H1 (cell line): Measurements from ENCODE around the gene DPF3. TPM values are rescaled to one million over a fixed set of nuclear protein-coding genes. Genes with fewer than 3 reads are reported as not detected.

Experiments
- CTCF ChIA-PET: fragments of 300-600 bp; sonication (Branson Sonifier 250); formaldehyde crosslinking; loops from one replicate; lab custom pipeline; 2021; ENCODE audit not compliant: partially characterized antibody; lab: Charles Lee
- POLR2A ChIA-PET: fragments of 300-600 bp; sonication (Branson Sonifier 250); formaldehyde crosslinking; loops from one replicate; lab custom pipeline; 2021; ENCODE audit warnings: inconsistent platforms; ENCODE audit not compliant: partially characterized antibody; lab: Charles Lee
- DNase-seq, 2 experiments: peaks; one replicate each; pipeline versions ENCODE4 v3.0.0 to v3.0.0-alpha.2; 2010 to 2022; ENCODE audit warnings: low spot score in 2 of 2, low read depth in 1 of 2, mixed read lengths in 1 of 2
- FAIRE-seq: peaks from 2 replicates; lab custom pipeline; 2011; peaks lifted over from hg19 to GRCh38; lab: Jason Lieb, UNC
- H2AFZ ChIP-seq: 2 replicates; pipeline ENCODE4 v1.8.1; 2012; ENCODE audit warnings: low read length, inconsistent platforms
- H2AK5ac ChIP-seq: 2 replicates; pipeline ENCODE4 v1.6.1; 2013; ENCODE audit warnings: low read depth, low read length
- H2BK120ac ChIP-seq: replicated peaks from 2 replicates; pipeline ENCODE3; 2013; ENCODE audit warnings: low read depth, low read length, inconsistent platforms
- H2BK12ac ChIP-seq: 2 replicates; pipeline ENCODE4 v1.6.1; 2013; ENCODE audit warnings: low read depth, low read length
- H2BK15ac ChIP-seq: 2 replicates; pipeline ENCODE4 v1.6.1; 2013; ENCODE audit warnings: low read length
- H2BK20ac ChIP-seq: 2 replicates; pipeline ENCODE4 v1.6.1; 2013; ENCODE audit warnings: low read length
- H2BK5ac ChIP-seq: 2 replicates; pipeline ENCODE4 v1.6.1; 2013; ENCODE audit warnings: low read depth, low read length
- H3K14ac ChIP-seq: 2 replicates; pipeline ENCODE4 v1.6.1; 2013; ENCODE audit warnings: inconsistent platforms; ENCODE audit not compliant: insufficient read length
- H3K18ac ChIP-seq: 2 replicates; pipeline ENCODE4 v1.6.1; 2013; ENCODE audit warnings: low read length; ENCODE audit errors: extremely low read depth
- H3K23ac ChIP-seq: 2 replicates; pipeline ENCODE4 v1.6.1; 2013; ENCODE audit warnings: inconsistent platforms; ENCODE audit not compliant: insufficient read length
- H3K23me2 ChIP-seq: 2 replicates; pipeline ENCODE4 v1.6.1; 2013; ENCODE audit warnings: low read depth, low read length
- H3K27ac ChIP-seq: 2 replicates; pipeline ENCODE4 v1.6.1; 2011; ENCODE audit warnings: low read depth, low read length, inconsistent platforms
- H3K27me3 ChIP-seq, 4 experiments: replicated peaks in 1 of 4; 1 replicate in 1 of 4; 2 replicates in 3 of 4; pipeline versions ENCODE4 v1.6.1 to v1.8.1; 2011 to 2013; ENCODE audit warnings: low read length in 3 of 4, mild to moderate bottlenecking in 3 of 4, inconsistent platforms in 2 of 4, mixed read lengths in 2 of 4, moderate library complexity in 1 of 4; ENCODE audit not compliant: control insufficient read depth in 3 of 4, insufficient read depth in 3 of 4; ENCODE audit errors: extremely low read depth in 1 of 4
- H3K36me3 ChIP-seq, 4 experiments: 2 replicates each; pipeline versions ENCODE4 v1.6.1 to v1.8.1; 2011 to 2013; ENCODE audit warnings: mild to moderate bottlenecking in 4 of 4, low read length in 3 of 4, moderate library complexity in 2 of 4, control low read depth in 1 of 4, inconsistent platforms in 1 of 4; ENCODE audit not compliant: insufficient read depth in 4 of 4, control insufficient read depth in 2 of 4
- H3K4ac ChIP-seq: replicated peaks from 2 replicates; pipeline ENCODE3; 2013; ENCODE audit warnings: low read length, low read depth, mixed read lengths, inconsistent platforms; ENCODE audit not compliant: insufficient read length
- H3K4me1 ChIP-seq, 4 experiments: replicated peaks in 1 of 4; 1 replicate in 1 of 4; 2 replicates in 3 of 4; pipeline versions ENCODE4 v1.6.1 to v1.8.1; 2011 to 2013; ENCODE audit warnings: low read length in 3 of 4, inconsistent platforms in 2 of 4, mixed read lengths in 1 of 4; ENCODE audit not compliant: insufficient read depth in 4 of 4, control insufficient read depth in 3 of 4
- H3K4me2 ChIP-seq, 2 experiments: 2 replicates each; pipeline versions ENCODE4 v1.6.1 to v1.8.1; 2011 to 2013; ENCODE audit warnings: low read depth in 2 of 2, low read length in 2 of 2, control low read depth in 1 of 2, inconsistent platforms in 1 of 2, mild to moderate bottlenecking in 1 of 2; ENCODE audit not compliant: insufficient read depth in 1 of 2
- H3K4me3 ChIP-seq, 4 experiments: fragments of 200-600, 300-600 bp in 1 of 4; sonication (generic), shearing (Covaris generic), sonication (Bioruptor Twin) in 1 of 4; 2 replicates each; pipeline versions ENCODE4 v1.5.1 to v1.8.1; 2011 to 2016; ENCODE audit warnings: low read length in 4 of 4, low read depth in 3 of 4, control low read depth in 2 of 4, inconsistent platforms in 2 of 4, mild to moderate bottlenecking in 2 of 4, mixed read lengths in 1 of 4, moderate library complexity in 1 of 4; ENCODE audit not compliant: insufficient read depth in 2 of 4; ENCODE audit errors: extremely low read depth in 1 of 4
- H3K56ac ChIP-seq: replicated peaks from 2 replicates; pipeline ENCODE3; 2013; ENCODE audit warnings: low read depth, mild to moderate bottlenecking, mixed read lengths, low read length, inconsistent platforms; ENCODE audit not compliant: insufficient read length
- H3K79me1 ChIP-seq: 2 replicates; pipeline ENCODE4 v1.6.1; 2013; ENCODE audit warnings: low read depth, low read length, control low read depth
- H3K79me2 ChIP-seq, 2 experiments: 2 replicates each; pipeline versions ENCODE4 v1.6.1 to v1.8.1; 2012 to 2013; ENCODE audit warnings: low read length in 2 of 2, mild to moderate bottlenecking in 2 of 2, inconsistent platforms in 1 of 2; ENCODE audit not compliant: insufficient read depth in 2 of 2, control insufficient read depth in 1 of 2
- H3K9ac ChIP-seq, 4 experiments: replicated peaks in 1 of 4; 1 replicate in 1 of 4; 2 replicates in 3 of 4; pipeline versions ENCODE4 v1.6.1 to v1.8.1; 2011 to 2013; ENCODE audit warnings: low read depth in 3 of 4, low read length in 3 of 4, control low read depth in 2 of 4, mild to moderate bottlenecking in 2 of 4, moderate library complexity in 2 of 4, inconsistent platforms in 1 of 4; ENCODE audit errors: extremely low read depth in 1 of 4
- H3K9me3 ChIP-seq, 2 experiments: 2 replicates each; pipeline versions ENCODE4 v1.6.1 to v1.8.1; 2012 to 2013; ENCODE audit warnings: mild to moderate bottlenecking in 2 of 2, moderate library complexity in 2 of 2, control low read depth in 1 of 2, inconsistent platforms in 1 of 2, low read depth in 1 of 2, low read length in 1 of 2, mixed read lengths in 1 of 2; ENCODE audit not compliant: insufficient read depth in 2 of 2
- H4K20me1 ChIP-seq, 2 experiments: replicated peaks in 1 of 2; 2 replicates each; pipeline versions ENCODE3 to v1.8.1; 2011 to 2013; ENCODE audit warnings: inconsistent platforms in 2 of 2, low read length in 2 of 2, mild to moderate bottlenecking in 1 of 2; ENCODE audit not compliant: insufficient read depth in 2 of 2, control insufficient read depth in 1 of 2
- H4K5ac ChIP-seq: 2 replicates; pipeline ENCODE4 v1.6.1; 2013; ENCODE audit warnings: low read length, low read depth, mixed read lengths, inconsistent platforms; ENCODE audit not compliant: insufficient read length
- H4K8ac ChIP-seq: 2 replicates; pipeline ENCODE4 v1.8.0; 2013; ENCODE audit warnings: mild to moderate bottlenecking, moderate library complexity, low read length, inconsistent platforms; ENCODE audit not compliant: insufficient read depth; ENCODE audit errors: extremely low read depth
- H4K91ac ChIP-seq: replicated peaks from 2 replicates; pipeline ENCODE3; 2013; ENCODE audit warnings: low read length, mixed read lengths, inconsistent platforms; ENCODE audit not compliant: insufficient read length
- ATF2 ChIP-seq: IDR thresholded peaks from 2 replicates; pipeline ENCODE4 v1.6.1; 2012; ENCODE audit warnings: low read length, inconsistent platforms
- CBX5 ChIP-seq: fragments of 300-800, 300-1000 bp; sonication (generic); IDR thresholded peaks from 2 replicates; pipeline ENCODE4 v1.7.1; 2016; ENCODE audit warnings: antibody characterized with exemption, low read length, low read depth
- CBX8 ChIP-seq: fragments of 300-800, 300-1000 bp; sonication (generic); IDR thresholded peaks from 2 replicates; pipeline ENCODE4 v1.7.1; 2016; ENCODE audit warnings: low read depth, low read length, borderline replicate concordance
- EZH2 ChIP-seq: fragments of 200-600 bp; sonication (generic); IDR thresholded peaks from 2 replicates; pipeline ENCODE4 v1.7.1; 2012; ENCODE audit warnings: low read depth, mild to moderate bottlenecking, moderate library complexity, low read length, inconsistent platforms; ENCODE audit not compliant: severe bottlenecking
- JUN ChIP-seq: IDR thresholded peaks from 2 replicates; pipeline ENCODE4 v1.6.1; 2011; ENCODE audit warnings: low read depth, mild to moderate bottlenecking, improper control_type of control experiment, low read length
- RBBP5 ChIP-seq: IDR thresholded peaks from 2 replicates; pipeline ENCODE4 v1.7.1; 2012; ENCODE audit warnings: low read depth, mild to moderate bottlenecking, inconsistent platforms, low read length, moderate library complexity, borderline replicate concordance
- RFX5 ChIP-seq: IDR thresholded peaks from 2 replicates; pipeline ENCODE4 v1.6.1; 2011; ENCODE audit warnings: low read depth, low read length, improper control_type of control experiment, borderline replicate concordance
- RNF2 ChIP-seq: fragments of 200-900, 300-1000 bp; sonication (generic); IDR thresholded peaks from 2 replicates; pipeline ENCODE4 v1.7.1; 2016; ENCODE audit warnings: borderline replicate concordance, low read depth, mild to moderate bottlenecking, antibody characterized with exemption, low read length; ENCODE audit not compliant: poor library complexity, severe bottlenecking; ENCODE audit errors: missing control alignments
- RXRA ChIP-seq: IDR thresholded peaks from 2 replicates; pipeline ENCODE4 v1.6.1; 2011; ENCODE audit warnings: low read depth, mild to moderate bottlenecking, low read length, moderate library complexity; ENCODE audit not compliant: insufficient read depth
- SIX5 ChIP-seq: IDR thresholded peaks from 2 replicates; pipeline ENCODE4 v1.6.1; 2011; ENCODE audit warnings: mild to moderate bottlenecking, low read depth, low read length
- SP1 ChIP-seq: IDR thresholded peaks from 2 replicates; pipeline ENCODE4 v1.6.1; 2011; ENCODE audit warnings: low read depth, low read length
- SP4 ChIP-seq: IDR thresholded peaks from 2 replicates; pipeline ENCODE4 v1.6.1; 2012; ENCODE audit warnings: low read length, inconsistent platforms
- SUZ12 ChIP-seq: fragments of 200-600 bp; sonication (generic); IDR thresholded peaks from 2 replicates; pipeline ENCODE4 v1.6.1; 2012; ENCODE audit warnings: mild to moderate bottlenecking, inconsistent platforms, low read length, moderate library complexity, mixed read lengths
- WGBS, 2 experiments: shearing (Covaris generic) in 1 of 2; methylation state at CpG; one replicate each; pipeline versions ENCODE4 v1.1.6 to v1.1.7; 2013 to 2015; ENCODE audit warnings: low lambda C conversion rate in 2 of 2, mixed read lengths in 2 of 2, inconsistent platforms in 1 of 2, low coverage in 1 of 2, missing lambda C conversion rate in 1 of 2; ENCODE audit not compliant: insufficient replicate concordance in 2 of 2, insufficient coverage in 1 of 2, insufficient read length in 1 of 2; ENCODE audit errors: extremely low coverage in 1 of 2, missing lambda C conversion rate in 1 of 2; 5-methylcytosine and 5-hydroxymethylcytosine counted together
- polyA plus RNA-seq, 7 experiments: library from polyadenylated mRNA; depleted of rRNA in 3 of 7; stranded (reverse) in 5 of 7; unstranded in 2 of 7; fragments of >200 nt in 5 of 7; fragments of 200-250 nt in 2 of 7; gene quantifications; 1 replicate in 5 of 7; 2 replicates in 1 of 7; 4 replicates in 1 of 7; pipeline versions ENCODE4 v1.2.1 to v1.2.3, GENCODE V29; 2011 to 2013; ENCODE audit warnings: missing spikeins in 2 of 7, mixed read lengths in 2 of 7
- total RNA-seq: library from RNA; stranded (reverse); fragmentation: NEBNext Ultra II Directional; extraction: Animal tissue kit (Norgen Biotek cat#: 25700); gene quantifications from 2 replicates; pipeline ENCODE4 v1.2.1, GENCODE V29; 2021

The DPF3 gene
- total and polyA plus RNA-seq, 2 of the 8 experiments (the other 6 are each of a cell fraction or from before 2014, with no cell fraction given): 0.19 TPM; not detected in 1

DNA sequence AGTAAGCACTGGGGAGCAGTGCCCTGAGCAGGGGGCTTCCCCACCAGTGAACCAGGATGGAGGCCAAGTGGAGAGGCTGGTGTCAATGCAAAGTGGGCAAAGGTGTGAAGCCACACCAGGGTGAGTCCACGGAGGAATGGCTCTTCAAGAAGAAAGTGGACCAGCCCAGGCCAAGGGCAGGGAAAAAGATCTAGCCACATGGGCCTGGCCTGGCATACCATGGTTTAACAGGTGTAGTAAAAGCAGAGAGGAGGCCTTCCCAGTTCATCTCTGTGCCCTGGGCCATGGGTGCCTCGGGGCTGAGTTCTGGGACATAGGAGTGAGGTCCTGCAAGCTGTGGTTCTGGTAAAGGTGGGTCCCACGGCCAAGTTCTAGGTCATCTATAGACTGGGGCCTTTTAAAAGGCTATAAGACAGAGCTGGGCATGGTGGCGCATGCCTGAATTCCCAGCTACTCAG lies 153.4 kb downstream of the DPF3 start:
- H2BK20ac ChIP-seq: no peak overlapping the region
- DNase-seq (no peak), FAIRE-seq (no peak)
- H3K79me2 ChIP-seq: no peaks in the 10 kb centered on the region
- H3K9ac ChIP-seq: no peak overlapping the region
- no peaks in the 10 kb centered on the region for H3K36me3 ChIP-seq
- no peak overlapping the region for H3K4me2 ChIP-seq
- no peak overlapping the region for H3K4me3 ChIP-seq
- H3K4ac ChIP-seq: no peak overlapping the region
- no peaks in the 10 kb centered on the region for H3K27me3 ChIP-seq
- H4K91ac ChIP-seq: no peak overlapping the region
- H4K20me1 ChIP-seq: no peaks in the 10 kb centered on the region
- no peak overlapping the region for H3K14ac ChIP-seq
- H2AFZ ChIP-seq: no peak overlapping the region
- H2BK12ac ChIP-seq: no peak overlapping the region
- peaks cover 0 to 10% (median 1%) of the 10 kb centered on the region in 4 experiments; a peak in 3 of 7 replicates for H3K4me1 ChIP-seq
- H2BK5ac ChIP-seq: no peak overlapping the region
- no peak overlapping the region for H2AK5ac ChIP-seq
- no peak overlapping the region for H2BK120ac ChIP-seq
- H3K79me1 ChIP-seq: no peaks in the 10 kb centered on the region
- no peak overlapping the region for H3K18ac ChIP-seq
- no peak overlapping the region for H3K23ac ChIP-seq
- H3K27ac ChIP-seq: no peak overlapping the region
- H4K5ac ChIP-seq: no peak overlapping the region
- H3K23me2 ChIP-seq: no peaks in the 10 kb centered on the region
- H4K8ac ChIP-seq: no peak overlapping the region
- 93% methylated on average over 4 of the region's 4 CpGs; no CpG with 5 or more reads in 1 of the 2 experiments for WGBS, 2 experiments
- POLR2A ChIA-PET: no interaction called here
- no peak for TF ChIP-seq RXRA
- no peak for TF ChIP-seq CBX8
- TF ChIP-seq RNF2: no peak
- TF ChIP-seq SUZ12: no peak
- TF ChIP-seq ATF2: no peak
- TF ChIP-seq EZH2: no peak
- no peak for TF ChIP-seq SP1
- TF ChIP-seq SP4: no peak
- no peak for TF ChIP-seq JUN
- TF ChIP-seq RFX5: no peak
- no peak for TF ChIP-seq CBX5
- TF ChIP-seq SIX5: no peak
- no peak for TF ChIP-seq RBBP5
- TF ChIP-seq, all 59 proteins: peak for 0
- Histone ChIP-seq H3K9me3 (no peaks in the 10 kb centered on the region), H3K56ac (no peak overlapping the region), H2BK15ac (no peak overlapping the region)
- CTCF ChIA-PET: no interaction called here
